Right atrium auricular region (tissue), 2 donors: ENCODE results near the gene TXNRD1. TPM values are rescaled to one million over a fixed set of nuclear protein-coding genes. Genes with fewer than 3 reads are reported as not detected.

Experiments used
- DNase-seq: peaks from one replicate; pipeline ENCODE4 v3.0.0-alpha.2; 2019; ENCODE audit warnings: low spot score
- H3K27ac ChIP-seq, 2 donors: fragments of 200-600 bp; sonication (generic); 1 replicate in 1 of 2; 2 replicates in 1 of 2; pipeline ENCODE4 v1.5.1; 2016 to 2019
- H3K27me3 ChIP-seq, 2 donors: fragments of 200-600 bp; sonication (generic); one replicate each; pipeline versions ENCODE4 v1.5.1 to v1.6.0; 2017 to 2019
- H3K36me3 ChIP-seq: fragments of 200-600 bp; sonication (generic); one replicate; pipeline ENCODE4 v1.5.1; 2016
- H3K4me1 ChIP-seq, 2 donors: fragments of 200-600 bp; sonication (generic); one replicate each; pipeline versions ENCODE4 v1.5.1 to v1.6.0; 2017 to 2019
- H3K4me3 ChIP-seq, 2 donors: fragments of 200-600 bp; sonication (generic); 1 replicate in 1 of 2; 2 replicates in 1 of 2; pipeline ENCODE4 v1.5.1; 2017 to 2019; ENCODE audit warnings: mild to moderate bottlenecking in 1 of 2, moderate library complexity in 1 of 2
- H3K9me3 ChIP-seq, 2 donors: fragments of 200-600 bp; sonication (generic); one replicate each; pipeline ENCODE4 v1.5.1; 2019
- total RNA-seq, 2 donors: library from RNA; depleted of rRNA; stranded (reverse); fragments of >200 nt; gene quantifications; one replicate each; pipeline ENCODE4 v1.1.0, GENCODE V29; 2016
- TF ChIP-seq, protein P1 (sequence below), 2 donors: fragments of 200-600 bp; sonication (generic); IDR thresholded peaks; one replicate each; pipeline ENCODE4 v1.5.1; 2019; ENCODE audit warnings: antibody characterized with exemption in 2 of 2

The TXNRD1 gene
- total RNA-seq, 2 donors from 2014 or later: 191 to 286 TPM

DNA sequence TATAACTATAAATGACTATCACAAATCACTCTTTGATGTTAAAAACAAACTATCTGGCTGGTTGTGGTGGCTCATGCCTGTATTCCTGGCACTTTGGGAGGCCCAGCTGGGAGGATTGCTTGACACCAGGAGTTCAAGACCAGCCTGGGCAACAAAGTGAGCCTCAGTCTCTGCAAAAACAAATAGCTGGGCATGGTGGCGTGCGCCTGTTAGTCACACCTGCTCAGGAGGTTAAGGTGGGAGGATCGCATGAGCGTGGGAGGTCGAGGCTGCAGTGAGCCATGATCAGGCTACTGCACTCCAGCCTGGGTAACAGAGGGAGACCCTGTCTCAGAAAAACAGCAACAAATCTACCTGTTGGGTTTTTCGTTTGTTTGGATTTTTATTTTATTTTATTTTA is 5.4 kb downstream of the TXNRD1 start:
- DNase-seq: no peak
- Histone ChIP-seq H3K36me3 (no peaks in the 10 kb centered on the region), H3K4me1 (peaks cover 0 to 44% of the 10 kb centered on the region in 2 donors), H3K27me3 (no peaks in the 10 kb centered on the region), H3K4me3 (no peak overlapping the region), H3K9me3 (no peaks in the 10 kb centered on the region), H3K27ac (peak overlapping the region; percentile 87 to 92)
- TF ChIP-seq, protein P1, sequence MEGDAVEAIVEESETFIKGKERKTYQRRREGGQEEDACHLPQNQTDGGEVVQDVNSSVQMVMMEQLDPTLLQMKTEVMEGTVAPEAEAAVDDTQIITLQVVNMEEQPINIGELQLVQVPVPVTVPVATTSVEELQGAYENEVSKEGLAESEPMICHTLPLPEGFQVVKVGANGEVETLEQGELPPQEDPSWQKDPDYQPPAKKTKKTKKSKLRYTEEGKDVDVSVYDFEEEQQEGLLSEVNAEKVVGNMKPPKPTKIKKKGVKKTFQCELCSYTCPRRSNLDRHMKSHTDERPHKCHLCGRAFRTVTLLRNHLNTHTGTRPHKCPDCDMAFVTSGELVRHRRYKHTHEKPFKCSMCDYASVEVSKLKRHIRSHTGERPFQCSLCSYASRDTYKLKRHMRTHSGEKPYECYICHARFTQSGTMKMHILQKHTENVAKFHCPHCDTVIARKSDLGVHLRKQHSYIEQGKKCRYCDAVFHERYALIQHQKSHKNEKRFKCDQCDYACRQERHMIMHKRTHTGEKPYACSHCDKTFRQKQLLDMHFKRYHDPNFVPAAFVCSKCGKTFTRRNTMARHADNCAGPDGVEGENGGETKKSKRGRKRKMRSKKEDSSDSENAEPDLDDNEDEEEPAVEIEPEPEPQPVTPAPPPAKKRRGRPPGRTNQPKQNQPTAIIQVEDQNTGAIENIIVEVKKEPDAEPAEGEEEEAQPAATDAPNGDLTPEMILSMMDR (IDR thresholded peaks at IDR 0.05): no peak

DNA sequence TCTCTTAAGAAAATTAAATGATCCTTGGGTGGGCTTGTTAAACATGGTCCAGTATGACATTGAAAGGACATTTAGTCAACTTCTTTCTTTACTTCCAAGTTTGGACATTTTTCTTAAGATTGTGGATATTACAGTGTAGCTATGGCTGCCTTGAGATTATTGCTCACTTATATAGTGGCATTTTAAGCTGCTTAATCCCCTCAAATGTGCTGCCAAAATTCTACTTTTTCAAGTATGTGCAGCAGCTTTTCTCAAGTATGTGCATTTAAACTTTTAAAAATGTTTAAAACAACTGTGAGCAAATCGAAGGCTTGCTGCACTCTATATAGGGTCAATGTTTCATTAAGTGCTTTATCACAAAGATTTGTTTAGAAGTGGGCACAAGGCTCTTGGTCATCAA is 7.4 kb downstream of the TXNRD1 start:
- Histone ChIP-seq H3K36me3 (no peaks in the 10 kb centered on the region), H3K27ac (peak overlapping the region in 1 of 2 donors; percentile 27), H3K4me3 (no peak overlapping the region), H3K4me1 (peaks cover 0 to 39% of the 10 kb centered on the region in 2 donors), H3K27me3 (no peaks in the 10 kb centered on the region), H3K9me3 (no peaks in the 10 kb centered on the region)
- TF ChIP-seq, protein P1 (IDR thresholded peaks at IDR 0.05): no peak
- DNase-seq: no peak

DNA sequence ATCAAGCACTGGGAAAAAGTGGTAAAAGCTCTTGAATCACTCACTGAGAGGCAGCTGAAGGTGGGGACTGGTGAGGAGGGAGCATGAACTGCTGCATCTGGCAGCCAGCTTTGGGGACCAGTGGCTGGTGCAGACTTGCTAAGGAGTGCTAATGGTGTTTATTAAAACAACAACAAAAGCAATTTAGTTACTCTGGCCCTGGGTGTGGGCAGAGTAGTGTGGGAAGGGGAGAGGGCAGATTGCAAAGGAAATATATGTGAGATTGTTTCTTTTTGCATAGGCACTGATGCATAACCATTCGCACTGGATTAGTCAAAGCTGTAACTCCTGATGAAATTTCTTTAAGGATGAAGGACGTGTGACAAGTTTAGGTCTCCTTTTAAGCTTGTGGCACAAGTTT is 8.1 kb downstream of the TXNRD1 start:
- Histone ChIP-seq H3K4me1 (peaks cover 0 to 33% of the 10 kb centered on the region in 2 donors), H3K4me3 (no peak overlapping the region), H3K36me3 (no peaks in the 10 kb centered on the region), H3K27me3 (no peaks in the 10 kb centered on the region), H3K9me3 (no peaks in the 10 kb centered on the region), H3K27ac (peak overlapping the region in 1 of 2 donors; percentile 27)
- TF ChIP-seq, protein P1 (IDR thresholded peaks at IDR 0.05): no peak
- no peak for DNase-seq

DNA sequence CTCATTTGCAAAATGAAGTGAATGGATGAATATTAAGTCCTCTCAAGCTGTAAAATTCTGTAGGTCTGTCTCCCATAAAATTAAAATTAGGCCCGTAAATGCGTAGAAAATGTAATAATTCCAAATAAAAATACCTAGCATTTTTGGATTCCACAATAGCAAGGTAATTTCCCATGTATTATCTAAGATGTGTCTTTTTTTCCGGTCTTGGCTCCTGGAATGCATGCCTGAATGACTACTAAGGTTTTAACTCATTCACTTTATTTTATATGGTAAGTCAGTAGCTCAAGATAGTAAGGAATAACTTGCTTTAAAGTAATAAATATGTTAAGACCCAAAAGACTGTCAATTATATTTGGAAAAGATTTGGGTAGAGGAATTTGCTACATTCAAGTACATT is 11.1 kb downstream of the TXNRD1 start:
- no peaks in the 10 kb centered on the region for H3K9me3 ChIP-seq
- TF ChIP-seq, protein P1 (IDR thresholded peaks at IDR 0.05): no peak
- no peaks in the 10 kb centered on the region for H3K27me3 ChIP-seq
- H3K4me1 ChIP-seq: peaks cover 0 to 6% of the 10 kb centered on the region in 2 donors
- no peak for DNase-seq
- no peak overlapping the region for H3K27ac ChIP-seq
- H3K36me3 ChIP-seq: no peaks in the 10 kb centered on the region
- no peak overlapping the region for H3K4me3 ChIP-seq

DNA sequence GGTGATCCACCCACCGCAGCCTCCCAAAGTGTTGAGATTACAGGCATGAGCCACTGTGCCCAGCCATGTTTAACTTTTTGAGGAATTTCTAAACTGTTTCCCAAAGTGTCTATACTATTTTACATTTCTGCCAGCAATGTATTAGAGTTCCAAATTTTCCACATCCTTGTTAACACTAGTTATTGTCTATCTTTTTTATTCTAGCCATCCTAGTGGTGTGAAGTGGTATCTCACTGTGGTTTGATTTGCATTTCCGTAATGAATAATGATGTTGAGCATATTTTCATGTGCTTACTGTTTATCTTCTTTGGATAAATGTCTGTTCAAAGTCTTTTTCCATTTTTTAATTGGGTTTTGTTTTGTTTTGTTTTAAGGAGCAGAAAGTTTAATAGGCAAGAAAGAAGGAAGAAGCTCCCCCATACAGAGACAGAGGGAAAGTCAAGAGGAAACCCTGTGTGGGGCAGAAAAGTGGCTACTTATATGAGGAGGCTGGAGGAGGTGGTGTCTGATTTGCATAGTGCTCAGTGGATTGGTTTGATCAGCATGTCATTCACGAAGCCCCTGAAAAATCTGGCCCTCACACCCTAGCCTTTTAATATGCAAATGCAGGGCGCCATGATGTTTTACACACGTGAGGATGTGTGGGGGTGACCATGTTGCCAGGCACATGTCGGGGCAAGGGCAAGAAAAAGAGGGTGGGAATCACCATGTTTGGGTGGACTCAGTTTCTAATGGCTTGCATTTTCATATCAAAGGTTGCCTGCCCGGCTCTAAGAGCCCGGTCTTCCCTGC is 14.9 kb downstream of the TXNRD1 start:
- peaks cover 0 to 28% of the 10 kb centered on the region in 2 donors for H3K9me3 ChIP-seq
- H3K27ac ChIP-seq: no peak overlapping the region
- H3K27me3 ChIP-seq: no peaks in the 10 kb centered on the region
- no peaks in the 10 kb centered on the region for H3K4me1 ChIP-seq
- no peak for DNase-seq
- H3K36me3 ChIP-seq: no peaks in the 10 kb centered on the region
- TF ChIP-seq, protein P1 (IDR thresholded peaks at IDR 0.05): no peak
- no peak overlapping the region for H3K4me3 ChIP-seq
